Upper lobe of left lung (tissue), 6 donors: ENCODE results near the gene PCSK6. TPM values are rescaled to one million over a fixed set of nuclear protein-coding genes. Genes with fewer than 3 reads are reported as not detected.

ENCODE experiments used
- ATAC-seq, 2 donors: fragments of 200-7000 bp; cut with Tn5 transposase; one replicate each; pipeline ENCODE4 v1.9.1; 2022; ENCODE audit warnings: mild to moderate bottlenecking in 2 of 2, moderate library complexity in 2 of 2; ENCODE audit not compliant: low FRiP score in 2 of 2
- DNase-seq, 2 donors: peaks; one replicate each; pipeline ENCODE4 v3.0.0-alpha.2; 2019 to 2020
- H3K27ac ChIP-seq, 4 donors: fragments of 200-600 bp; sonication (generic); one replicate each; pipeline ENCODE4 v1.5.1; 2016 to 2019
- H3K27me3 ChIP-seq, 4 donors: fragments of 200-600 bp; sonication (generic); one replicate each; pipeline ENCODE4 v1.5.1; 2017 to 2019
- H3K36me3 ChIP-seq, 4 donors: fragments of 200-600 bp; sonication (generic); one replicate each; pipeline ENCODE4 v1.5.1; 2016 to 2019
- H3K4me1 ChIP-seq, 4 donors: fragments of 200-600 bp; sonication (generic); one replicate each; pipeline ENCODE4 v1.5.1; 2018 to 2019
- H3K4me3 ChIP-seq, 4 donors: fragments of 200-600 bp; sonication (generic); one replicate each; pipeline ENCODE4 v1.5.1; 2017 to 2019; ENCODE audit warnings: mild to moderate bottlenecking in 2 of 4, moderate library complexity in 1 of 4
- H3K9me3 ChIP-seq, 4 donors: fragments of 200-600 bp; sonication (generic); one replicate each; pipeline ENCODE4 v1.5.1; 2018 to 2019
- EP300 ChIP-seq, 4 donors: sonication (generic); formaldehyde crosslinking; IDR thresholded peaks; one replicate each; pipeline ENCODE4 v1.5.1; 2017; ENCODE audit warnings: antibody characterized with exemption in 4 of 4, control low read depth in 2 of 4
- POLR2A ChIP-seq, 4 donors: fragments of 450-650 bp; IDR thresholded peaks; one replicate each; pipeline ENCODE4 v1.5.1; 2016 to 2017; ENCODE audit warnings: antibody characterized with exemption in 4 of 4, mild to moderate bottlenecking in 2 of 4
- POLR2AphosphoS5 ChIP-seq, 2 donors: sonication (generic); formaldehyde crosslinking; IDR thresholded peaks; one replicate each; pipeline ENCODE4 v1.5.1; 2017; ENCODE audit warnings: antibody characterized with exemption in 2 of 2
- WGBS, 2 donors: methylation state at CpG; one replicate each; pipeline ENCODE4 v1.1.5; 2017 to 2018; 5-methylcytosine and 5-hydroxymethylcytosine counted together
- total RNA-seq, 6 donors: library from RNA; depleted of rRNA in 4 of 6; stranded (reverse); fragments of >200 nt in 4 of 6; gene quantifications; one replicate each; pipeline versions ENCODE4 v1.1.0 to v1.2.1, GENCODE V29; 2016 to 2021
- TF ChIP-seq, protein P1 (sequence below), 6 experiments: fragments of 450-650 bp in 4 of 6; fragments of 200-600 bp in 2 of 6; sonication (generic) in 2 of 6; IDR thresholded peaks; one replicate each; pipeline ENCODE4 v1.5.1; 2016 to 2019; ENCODE audit warnings: antibody characterized with exemption in 6 of 6
- donor health status: DM: no; HTN: no; CAD: no; lungs with moderate emphysema.
- donor health status: DM: no; HTN: yes; CAD: no; lungs with severe emphysema.

The PCSK6 gene
- total RNA-seq, 6 donors from 2014 or later: 3.1 to 24.4 (median 5.5) TPM

GRCh38 chr15:101497484-101498034 is 8.1 kb upstream of the PCSK6 start:
- Histone ChIP-seq H3K27me3 (no peaks in the 10 kb centered on the region), H3K9me3 (no peaks in the 10 kb centered on the region), H3K36me3 (no peaks in the 10 kb centered on the region), H3K4me1 (peaks cover 6 to 18% (median 13%) of the 10 kb centered on the region in 4 donors), H3K4me3 (no peak overlapping the region), H3K27ac (no peak overlapping the region)
- TF ChIP-seq POLR2A (IDR thresholded peaks at IDR 0.05): no peak
- TF ChIP-seq EP300 (IDR thresholded peaks at IDR 0.05): no peak
- TF ChIP-seq POLR2AphosphoS5 (IDR thresholded peaks at IDR 0.05): no peak
- TF ChIP-seq, protein P1, sequence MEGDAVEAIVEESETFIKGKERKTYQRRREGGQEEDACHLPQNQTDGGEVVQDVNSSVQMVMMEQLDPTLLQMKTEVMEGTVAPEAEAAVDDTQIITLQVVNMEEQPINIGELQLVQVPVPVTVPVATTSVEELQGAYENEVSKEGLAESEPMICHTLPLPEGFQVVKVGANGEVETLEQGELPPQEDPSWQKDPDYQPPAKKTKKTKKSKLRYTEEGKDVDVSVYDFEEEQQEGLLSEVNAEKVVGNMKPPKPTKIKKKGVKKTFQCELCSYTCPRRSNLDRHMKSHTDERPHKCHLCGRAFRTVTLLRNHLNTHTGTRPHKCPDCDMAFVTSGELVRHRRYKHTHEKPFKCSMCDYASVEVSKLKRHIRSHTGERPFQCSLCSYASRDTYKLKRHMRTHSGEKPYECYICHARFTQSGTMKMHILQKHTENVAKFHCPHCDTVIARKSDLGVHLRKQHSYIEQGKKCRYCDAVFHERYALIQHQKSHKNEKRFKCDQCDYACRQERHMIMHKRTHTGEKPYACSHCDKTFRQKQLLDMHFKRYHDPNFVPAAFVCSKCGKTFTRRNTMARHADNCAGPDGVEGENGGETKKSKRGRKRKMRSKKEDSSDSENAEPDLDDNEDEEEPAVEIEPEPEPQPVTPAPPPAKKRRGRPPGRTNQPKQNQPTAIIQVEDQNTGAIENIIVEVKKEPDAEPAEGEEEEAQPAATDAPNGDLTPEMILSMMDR (IDR thresholded peaks at IDR 0.05): no peak
- WGBS, 2 donors: 83 to 89% methylated on average over 20 of the region's 20 CpGs
- DNase-seq (no peak), ATAC-seq (no peak)

GRCh38 chr15:101497017-101497416 is 7.5 kb upstream of the PCSK6 start:
- no peak overlapping the region for H3K4me3 ChIP-seq
- DNase-seq (no peak), ATAC-seq (no peak)
- no peaks in the 10 kb centered on the region for H3K27me3 ChIP-seq
- peaks cover 5 to 17% (median 13%) of the 10 kb centered on the region in 4 donors for H3K4me1 ChIP-seq
- 83 to 95% methylated on average over 13 of the region's 13 CpGs for WGBS, 2 donors
- H3K27ac ChIP-seq: no peak overlapping the region
- no peaks in the 10 kb centered on the region for H3K9me3 ChIP-seq
- no peak for TF ChIP-seq POLR2AphosphoS5 (IDR thresholded peaks at IDR 0.05)
- TF ChIP-seq EP300 (IDR thresholded peaks at IDR 0.05): no peak
- TF ChIP-seq, protein P1 (IDR thresholded peaks at IDR 0.05): no peak
- no peak for TF ChIP-seq POLR2A (IDR thresholded peaks at IDR 0.05)
- no peaks in the 10 kb centered on the region for H3K36me3 ChIP-seq

DNA sequence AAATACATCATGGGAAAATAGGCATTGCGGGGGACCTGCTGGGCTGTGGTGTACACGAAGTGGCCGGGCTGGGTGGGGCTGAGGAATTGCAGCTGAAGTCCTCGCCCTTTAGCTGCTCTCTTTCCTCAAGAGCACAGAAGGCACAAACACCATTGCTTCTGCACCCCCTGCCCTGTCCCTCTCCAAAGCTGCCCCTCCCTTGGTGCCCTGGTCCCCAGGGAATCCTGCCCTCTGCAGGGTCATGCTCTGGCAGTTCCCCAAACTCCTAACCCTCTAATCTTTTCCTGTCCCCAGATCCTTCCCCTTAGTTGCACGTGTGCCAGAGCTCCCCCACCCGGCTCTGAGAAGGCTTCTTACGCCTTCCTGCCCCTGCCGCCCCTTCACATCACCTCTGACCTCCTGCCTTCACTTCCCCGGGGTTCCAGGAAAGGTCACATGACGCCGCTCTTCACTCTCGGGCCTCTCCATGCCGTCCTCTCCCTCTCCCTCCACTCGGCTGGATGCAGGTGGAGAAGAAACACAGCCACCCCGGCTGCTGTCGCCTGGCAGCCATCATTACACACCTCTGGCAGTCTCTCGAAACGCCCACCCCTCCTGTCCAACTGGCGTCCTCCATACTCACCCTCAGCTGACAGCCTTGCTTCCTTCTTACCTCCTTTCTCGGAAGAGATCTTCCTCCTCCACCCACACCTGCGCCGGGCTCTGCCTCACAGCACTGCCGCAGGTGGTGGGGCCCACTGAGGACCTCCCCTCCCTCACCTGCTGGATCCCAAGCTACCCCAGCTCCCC is 6.9 kb upstream of the PCSK6 start:
- ATAC-seq: no peak
- WGBS, 2 donors: 27 to 30% methylated on average over 23 of the region's 23 CpGs

DNA sequence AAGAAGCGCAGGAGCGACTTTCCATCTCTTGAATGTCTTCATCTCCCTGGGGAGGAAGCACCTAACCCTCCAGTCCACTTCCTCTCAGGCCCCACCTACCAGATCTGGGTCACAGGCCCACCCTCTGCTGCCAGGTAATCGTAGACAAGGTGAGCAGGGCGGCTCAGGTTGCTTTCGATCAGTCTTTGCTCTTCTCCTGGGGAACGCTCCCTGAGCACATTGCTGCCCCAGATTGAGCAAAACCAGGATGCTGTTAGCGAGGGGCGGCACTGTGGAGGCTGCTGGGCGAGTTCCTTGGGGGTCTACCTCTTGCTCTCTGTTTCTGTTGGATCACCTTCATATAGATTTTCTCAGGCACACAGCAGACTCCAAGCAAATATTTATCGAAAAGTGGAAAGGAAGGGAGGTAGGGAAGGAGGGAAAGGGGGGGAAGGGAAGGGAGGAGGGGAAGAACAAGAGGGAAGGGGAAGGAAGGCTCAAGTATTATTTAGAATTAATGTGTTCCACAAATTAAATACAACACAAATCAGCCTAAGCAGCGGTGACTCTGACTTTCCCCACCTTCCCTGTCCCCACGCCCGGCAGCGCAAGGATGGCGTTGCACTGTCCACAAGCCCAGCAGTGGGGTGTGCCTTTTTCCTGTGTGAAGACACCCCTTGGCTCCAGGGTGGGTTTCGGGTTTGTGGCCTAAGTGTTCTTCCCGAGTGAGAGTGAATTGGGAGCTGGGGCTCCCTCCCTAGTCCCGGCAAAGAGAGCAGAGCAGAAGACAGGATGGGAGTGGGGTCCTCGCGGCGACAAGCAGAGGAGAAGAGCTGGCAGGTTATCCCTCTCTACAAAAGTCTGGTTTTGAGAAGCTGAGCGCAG is 6.1 kb upstream of the PCSK6 start:
- WGBS, 2 donors: 73 to 76% methylated on average over 22 of the region's 22 CpGs
- Histone ChIP-seq H3K27me3 (no peaks in the 10 kb centered on the region), H3K4me3 (no peak overlapping the region), H3K9me3 (no peaks in the 10 kb centered on the region), H3K36me3 (no peaks in the 10 kb centered on the region), H3K4me1 (peaks cover 0 to 10% (median 6%) of the 10 kb centered on the region in 4 donors), H3K27ac (no peak overlapping the region)
- DNase-seq (no peak), ATAC-seq (no peak)
- TF ChIP-seq, protein P1 (IDR thresholded peaks at IDR 0.05): no peak
- TF ChIP-seq POLR2A (IDR thresholded peaks at IDR 0.05) (no peak), EP300 (IDR thresholded peaks at IDR 0.05) (no peak), POLR2AphosphoS5 (IDR thresholded peaks at IDR 0.05) (no peak)

More for the DNA sequence above, 6.9 kb upstream of the PCSK6 start:
- Histone ChIP-seq H3K27me3 (no peaks in the 10 kb centered on the region), H3K4me1 (peaks cover 0 to 11% (median 10%) of the 10 kb centered on the region in 4 donors), H3K27ac (no peak overlapping the region), H3K4me3 (no peak overlapping the region), H3K9me3 (no peaks in the 10 kb centered on the region), H3K36me3 (no peaks in the 10 kb centered on the region)
- DNase-seq: no peak
- TF ChIP-seq EP300 (IDR thresholded peaks at IDR 0.05) (no peak), POLR2AphosphoS5 (IDR thresholded peaks at IDR 0.05) (no peak), POLR2A (IDR thresholded peaks at IDR 0.05) (no peak)
- TF ChIP-seq, protein P1 (IDR thresholded peaks at IDR 0.05): no peak
